PFSK-1 (cell line): Measurements from ENCODE around the gene CDK19.

Source experiments
- FOXP2 ChIP-seq: optimal IDR thresholded peaks from 2 replicates; pipeline ENCODE3; 2011; ENCODE audit warnings: borderline replicate concordance, control low read depth, inconsistent platforms; ENCODE audit not compliant: insufficient read depth; ENCODE audit errors: extremely low read length, extremely low read depth
- POLR2AphosphoS5 ChIP-seq: IDR thresholded peaks from 2 replicates; pipeline ENCODE4 v1.6.1; 2012; ENCODE audit warnings: low read depth, mild to moderate bottlenecking, control low read depth, low read length, moderate library complexity
- REST ChIP-seq, 2 experiments: IDR thresholded peaks; 2 replicates each; pipeline versions ENCODE4 v1.6.1 to v1.8.0; 2011 to 2012; ENCODE audit warnings: low read depth in 2 of 2, low read length in 2 of 2, control low read depth in 1 of 2, inconsistent platforms in 1 of 2, mild to moderate bottlenecking in 1 of 2, moderate library complexity in 1 of 2; ENCODE audit not compliant: insufficient read depth in 1 of 2
- SIN3A ChIP-seq: IDR thresholded peaks from 2 replicates; pipeline ENCODE4 v1.6.1; 2012; ENCODE audit warnings: mild to moderate bottlenecking, low read length, moderate library complexity, borderline replicate concordance; ENCODE audit not compliant: insufficient read depth
- TAF1 ChIP-seq: IDR thresholded peaks from 2 replicates; pipeline ENCODE4 v1.6.1; 2012; ENCODE audit warnings: low read length, control low read depth, borderline replicate concordance; ENCODE audit not compliant: insufficient read depth

CDK19 gene

GRCh38 chr6:110731196-110731595 lies 84.1 kb downstream of the CDK19 start:
- TF ChIP-seq SIN3A (no peak), TAF1 (no peak), POLR2AphosphoS5 (no peak), REST (IDR thresholded peaks at IDR 0.05; ENCODE audit: insufficient read depth in 1 of 2, low read depth in 2 of 2, low read length in 2 of 2) (no peak), FOXP2 (no peak)

GRCh38 chr6:110728501-110728900 lies 86.8 kb downstream of the CDK19 start:
- TF ChIP-seq POLR2AphosphoS5 (no peak), FOXP2 (no peak), TAF1 (no peak), SIN3A (no peak), REST (IDR thresholded peaks at IDR 0.05; ENCODE audit: insufficient read depth in 1 of 2, low read depth in 2 of 2, low read length in 2 of 2) (no peak)

- no peak for TF ChIP-seq SIN3A
- no peak for TF ChIP-seq REST (IDR thresholded peaks at IDR 0.05; ENCODE audit: insufficient read depth in 1 of 2, low read depth in 2 of 2, low read length in 2 of 2)
- no peak for TF ChIP-seq TAF1
- TF ChIP-seq FOXP2, result no peak
- no peak for TF ChIP-seq POLR2AphosphoS5
Measured at GRCh38 chr6:110723017-110723416, 92.3 kb downstream of the CDK19 start.

- TF ChIP-seq REST (IDR thresholded peaks at IDR 0.05; ENCODE audit: insufficient read depth in 1 of 2, low read depth in 2 of 2, low read length in 2 of 2) (no peak), SIN3A (no peak), TAF1 (no peak), FOXP2 (no peak), POLR2AphosphoS5 (no peak)
Measured at GRCh38 chr6:110720066-110720465, 95.2 kb downstream of the CDK19 start.

GRCh38 chr6:110714143-110714542 lies 101.1 kb downstream of the CDK19 start:
- no peak for TF ChIP-seq POLR2AphosphoS5
- TF ChIP-seq FOXP2, result no peak
- TF ChIP-seq REST (IDR thresholded peaks at IDR 0.05; ENCODE audit: insufficient read depth in 1 of 2, low read depth in 2 of 2, low read length in 2 of 2), result no peak
- no peak for TF ChIP-seq SIN3A
- no peak for TF ChIP-seq TAF1
